SH-SY5Y (cell line): ENCODE results near the gene MARS1.

Experiments used
- GATA2 ChIP-seq: IDR thresholded peaks from 2 replicates; pipeline ENCODE4 v1.6.1; 2011; ENCODE audit warnings: mild to moderate bottlenecking, low read depth, low read length
- GATA3 ChIP-seq: IDR thresholded peaks from 2 replicates; pipeline ENCODE4 v1.6.1; 2011; ENCODE audit warnings: low read depth, mild to moderate bottlenecking, low read length, moderate library complexity

Gene MARS1

GRCh38 chr12:57488402-57489156, 711 bp downstream of the MARS1 start:
- TF ChIP-seq GATA3 (no peak), GATA2 (no peak)

- no peak for TF ChIP-seq GATA3
- TF ChIP-seq GATA2 = no peak
Observed at GRCh38 chr12:57489157-57489641, 1.3 kb downstream of the MARS1 start.

- TF ChIP-seq GATA2 = no peak
- TF ChIP-seq GATA3 = no peak
Observed at GRCh38 chr12:57490126-57490525, 2.3 kb downstream of the MARS1 start.

GRCh38 chr12:57491393-57492280, 3.8 kb downstream of the MARS1 start:
- TF ChIP-seq GATA2 (no peak), GATA3 (no peak)

- TF ChIP-seq GATA2 (no peak), GATA3 (no peak)
Observed at GRCh38 chr12:57496822-57497221, 9.0 kb downstream of the MARS1 start.

GRCh38 chr12:57497223-57498131, 9.6 kb downstream of the MARS1 start:
- TF ChIP-seq GATA3 (no peak), GATA2 (no peak)

- no peak for TF ChIP-seq GATA3
- no peak for TF ChIP-seq GATA2
Observed at GRCh38 chr12:57498132-57498502, 10.2 kb downstream of the MARS1 start.

GRCh38 chr12:57498571-57498970, 10.7 kb downstream of the MARS1 start:
- TF ChIP-seq GATA2 = no peak
- no peak for TF ChIP-seq GATA3

GRCh38 chr12:57500213-57500612, 12.3 kb downstream of the MARS1 start:
- no peak for TF ChIP-seq GATA3

- no peak for TF ChIP-seq GATA2
- TF ChIP-seq GATA3 = no peak
Observed at GRCh38 chr12:57511161-57511560, 23.3 kb downstream of the MARS1 start.

- no peak for TF ChIP-seq GATA2
- no peak for TF ChIP-seq GATA3
Observed at GRCh38 chr12:57511588-57512325, 23.9 kb downstream of the MARS1 start.

GRCh38 chr12:57512665-57513064, 24.8 kb downstream of the MARS1 start:
- TF ChIP-seq GATA2 (no peak), GATA3 (no peak)

- no peak for TF ChIP-seq GATA2
- no peak for TF ChIP-seq GATA3
Observed at GRCh38 chr12:57513266-57513665, 25.4 kb downstream of the MARS1 start.

GRCh38 chr12:57514720-57515407, 27.0 kb downstream of the MARS1 start:
- no peak for TF ChIP-seq GATA3
- no peak for TF ChIP-seq GATA2
